Glutamatergic neuron (in vitro differentiated cells): ENCODE data around the gene RHAG. TPM values are rescaled to one million over a fixed set of nuclear protein-coding genes. Genes with fewer than 3 reads are reported as not detected.

Experiments
- DNase-seq: peaks from one replicate; pipeline ENCODE4 v3.0.0; 2022
- H3K27ac Mint-ChIP-seq: one replicate; pipeline ENCODE4 v1.8.0; 2020; ENCODE audit warnings: mild to moderate bottlenecking, mixed read lengths, inconsistent platforms; ENCODE audit not compliant: unreplicated experiment
- H3K27me3 Mint-ChIP-seq: one replicate; pipeline ENCODE4 v1.8.0; 2020; ENCODE audit warnings: mild to moderate bottlenecking, moderate library complexity, mixed read lengths, inconsistent platforms; ENCODE audit not compliant: unreplicated experiment
- H3K36me3 Mint-ChIP-seq: one replicate; pipeline ENCODE4 v1.8.0; 2020; ENCODE audit warnings: mild to moderate bottlenecking, mixed read lengths, inconsistent platforms; ENCODE audit not compliant: unreplicated experiment
- H3K4me1 Mint-ChIP-seq: one replicate; pipeline ENCODE4 v1.8.0; 2020; ENCODE audit warnings: mild to moderate bottlenecking, low read depth, mixed read lengths, inconsistent platforms; ENCODE audit not compliant: unreplicated experiment
- H3K4me3 Mint-ChIP-seq: one replicate; pipeline ENCODE4 v1.8.0; 2020; ENCODE audit warnings: mild to moderate bottlenecking, mixed read lengths, inconsistent platforms; ENCODE audit not compliant: unreplicated experiment
- H3K9me3 Mint-ChIP-seq: one replicate; pipeline ENCODE4 v1.8.0; 2020; ENCODE audit warnings: mild to moderate bottlenecking, moderate library complexity, mixed read lengths, inconsistent platforms; ENCODE audit not compliant: unreplicated experiment
- total RNA-seq: library from RNA; stranded (reverse); fragmentation: NEBNext Ultra II Directional; extraction: Animal tissue kit (Norgen Biotek cat#: 25700); gene quantifications from one replicate; pipeline ENCODE4 v1.2.1, GENCODE V29; 2021; ENCODE audit not compliant: unreplicated experiment
- TF ChIP-seq, protein P1 (sequence below): fragments of 200-600 bp; sonication (generic); IDR thresholded peaks from one replicate; pipeline ENCODE4 v1.5.0; 2021; ENCODE audit not compliant: partially characterized antibody, unreplicated experiment

The RHAG gene
- total RNA-seq, 1 donor from 2014 or later, result not detected

DNA sequence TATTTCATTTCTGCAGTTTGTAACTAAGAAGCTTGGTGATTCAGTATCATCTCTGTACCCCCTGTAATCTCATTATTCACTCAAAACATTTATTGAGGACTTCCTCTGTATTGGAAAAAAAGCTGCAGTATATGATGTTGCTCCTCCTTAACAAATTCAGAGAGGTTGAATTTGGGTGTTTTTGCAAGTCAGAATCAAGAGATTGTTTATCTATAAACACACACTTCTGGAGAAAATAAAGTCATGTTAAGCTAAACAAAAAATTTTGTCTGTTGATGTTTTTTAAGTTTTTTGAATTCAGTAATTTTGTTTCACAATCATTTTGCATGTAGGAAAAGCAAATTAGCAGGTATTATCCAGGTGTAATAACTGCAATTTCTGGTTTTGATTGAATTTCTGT is 11.4 kb upstream of the RHAG start:
- H3K9me3 Mint-ChIP-seq, result no peaks in the 10 kb centered on the region
- H3K4me3 Mint-ChIP-seq, result no peak overlapping the region
- no peaks in the 10 kb centered on the region for H3K4me1 Mint-ChIP-seq
- TF ChIP-seq, protein P1, sequence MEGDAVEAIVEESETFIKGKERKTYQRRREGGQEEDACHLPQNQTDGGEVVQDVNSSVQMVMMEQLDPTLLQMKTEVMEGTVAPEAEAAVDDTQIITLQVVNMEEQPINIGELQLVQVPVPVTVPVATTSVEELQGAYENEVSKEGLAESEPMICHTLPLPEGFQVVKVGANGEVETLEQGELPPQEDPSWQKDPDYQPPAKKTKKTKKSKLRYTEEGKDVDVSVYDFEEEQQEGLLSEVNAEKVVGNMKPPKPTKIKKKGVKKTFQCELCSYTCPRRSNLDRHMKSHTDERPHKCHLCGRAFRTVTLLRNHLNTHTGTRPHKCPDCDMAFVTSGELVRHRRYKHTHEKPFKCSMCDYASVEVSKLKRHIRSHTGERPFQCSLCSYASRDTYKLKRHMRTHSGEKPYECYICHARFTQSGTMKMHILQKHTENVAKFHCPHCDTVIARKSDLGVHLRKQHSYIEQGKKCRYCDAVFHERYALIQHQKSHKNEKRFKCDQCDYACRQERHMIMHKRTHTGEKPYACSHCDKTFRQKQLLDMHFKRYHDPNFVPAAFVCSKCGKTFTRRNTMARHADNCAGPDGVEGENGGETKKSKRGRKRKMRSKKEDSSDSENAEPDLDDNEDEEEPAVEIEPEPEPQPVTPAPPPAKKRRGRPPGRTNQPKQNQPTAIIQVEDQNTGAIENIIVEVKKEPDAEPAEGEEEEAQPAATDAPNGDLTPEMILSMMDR, result no peak
- no peaks in the 10 kb centered on the region for H3K27me3 Mint-ChIP-seq
- no peak for DNase-seq
- H3K36me3 Mint-ChIP-seq, result no peaks in the 10 kb centered on the region
- H3K27ac Mint-ChIP-seq, result no peak overlapping the region

DNA sequence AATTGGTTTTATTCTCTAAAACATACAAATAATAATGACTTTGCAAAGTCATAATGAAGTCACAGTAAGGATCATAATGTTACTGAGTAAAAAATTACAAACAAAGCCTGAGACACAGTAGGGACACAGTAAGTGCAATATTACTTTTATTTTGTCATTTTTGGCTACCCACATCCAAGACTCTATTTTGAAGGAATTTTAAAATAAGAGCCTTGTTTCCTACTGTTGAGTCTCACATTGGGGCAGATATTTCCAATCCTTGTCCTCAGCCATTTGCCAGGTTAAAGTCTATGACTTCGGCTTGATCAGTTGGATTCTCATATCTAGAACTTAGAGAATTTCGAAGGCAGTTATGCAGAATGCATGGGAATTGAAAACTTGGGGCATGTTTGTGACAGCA is 10.8 kb upstream of the RHAG start:
- no peak for DNase-seq
- Mint-ChIP-seq H3K27ac (no peak overlapping the region), H3K4me1 (no peaks in the 10 kb centered on the region), H3K9me3 (no peaks in the 10 kb centered on the region), H3K4me3 (no peak overlapping the region), H3K27me3 (no peaks in the 10 kb centered on the region), H3K36me3 (no peaks in the 10 kb centered on the region)
- TF ChIP-seq, protein P1, result no peak

DNA sequence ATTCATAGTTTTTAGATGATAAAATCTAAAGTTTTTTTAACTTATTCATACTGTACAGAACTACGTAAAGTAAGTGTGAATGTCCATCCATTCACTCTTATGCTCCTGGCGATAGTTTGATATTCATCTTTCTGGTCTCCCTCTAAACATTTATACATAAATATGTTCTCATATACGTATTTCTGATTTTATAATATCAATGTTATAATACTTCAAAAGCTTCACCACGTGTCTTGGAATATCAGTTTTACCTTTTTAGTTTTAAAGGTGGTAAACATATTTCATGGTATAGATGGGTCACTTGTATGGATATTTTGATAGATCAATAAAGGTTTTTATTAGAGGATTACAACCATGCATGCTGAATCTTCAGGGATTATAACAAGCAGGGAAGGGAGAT is 10.3 kb upstream of the RHAG start:
- Mint-ChIP-seq H3K4me3 (no peak overlapping the region), H3K27ac (no peak overlapping the region), H3K27me3 (no peaks in the 10 kb centered on the region), H3K9me3 (no peaks in the 10 kb centered on the region), H3K36me3 (no peaks in the 10 kb centered on the region), H3K4me1 (no peaks in the 10 kb centered on the region)
- TF ChIP-seq, protein P1, result no peak
- DNase-seq, result no peak

DNA sequence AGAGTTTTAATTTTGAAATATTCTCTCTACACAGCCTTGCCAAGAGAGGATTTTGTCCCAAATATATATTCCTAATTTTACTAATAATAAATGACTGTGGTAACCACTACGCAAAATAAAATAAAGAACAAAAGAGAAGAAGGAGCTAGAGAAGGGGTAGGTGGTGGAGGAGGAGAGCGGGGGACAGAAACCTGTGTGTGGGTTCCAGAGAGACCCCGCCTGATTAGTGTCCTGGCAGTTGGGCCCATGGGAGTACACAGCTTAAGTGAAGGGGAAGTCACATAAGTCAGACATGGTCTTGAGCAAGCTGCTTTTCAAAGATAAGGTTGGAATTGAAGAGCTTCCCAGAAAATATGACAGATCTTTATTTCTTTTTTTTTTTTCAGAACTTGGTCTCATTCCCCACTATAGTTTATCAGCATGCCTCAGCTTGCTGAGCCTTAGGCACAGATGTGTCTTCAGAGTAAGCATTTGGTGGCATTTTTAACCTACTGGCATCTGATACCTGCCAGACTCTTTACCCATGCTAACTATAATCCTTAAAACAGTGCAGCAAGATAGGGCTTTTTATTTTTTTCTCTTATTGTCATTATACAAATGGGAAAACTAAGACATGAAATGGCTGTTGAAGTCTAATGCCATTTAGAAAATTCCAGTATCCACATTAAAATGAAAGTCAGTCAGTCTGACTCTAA is 9.6 kb upstream of the RHAG start:
- no peak overlapping the region for H3K27ac Mint-ChIP-seq
- no peaks in the 10 kb centered on the region for H3K27me3 Mint-ChIP-seq
- TF ChIP-seq, protein P1, result no peak
- DNase-seq, result no peak
- H3K4me3 Mint-ChIP-seq, result no peak overlapping the region
- H3K36me3 Mint-ChIP-seq, result no peaks in the 10 kb centered on the region
- H3K9me3 Mint-ChIP-seq, result no peaks in the 10 kb centered on the region
- H3K4me1 Mint-ChIP-seq, result no peaks in the 10 kb centered on the region

DNA sequence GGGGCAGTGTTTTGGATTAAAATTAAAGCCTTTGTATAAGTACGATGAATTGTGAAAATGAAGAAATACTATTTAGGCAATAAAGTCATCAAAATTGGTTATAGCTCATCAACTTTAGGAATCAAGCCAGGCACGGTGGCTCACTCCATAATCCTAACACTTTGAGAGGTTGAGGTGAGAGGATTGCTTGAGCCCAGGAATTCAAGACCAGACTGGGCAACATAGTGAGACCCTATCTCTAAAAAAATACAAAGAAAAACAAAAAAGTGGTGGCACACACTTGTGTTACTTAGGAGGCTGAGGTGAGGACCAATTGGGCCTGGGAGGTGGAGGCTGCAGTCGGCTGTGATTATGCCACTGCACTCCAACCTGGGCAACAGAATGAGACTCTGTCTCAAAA is 8.5 kb upstream of the RHAG start:
- Mint-ChIP-seq H3K36me3 (no peaks in the 10 kb centered on the region), H3K27ac (no peak overlapping the region), H3K27me3 (no peaks in the 10 kb centered on the region), H3K9me3 (no peaks in the 10 kb centered on the region), H3K4me1 (no peaks in the 10 kb centered on the region), H3K4me3 (no peak overlapping the region)
- no peak for DNase-seq
- TF ChIP-seq, protein P1, result no peak
